Stimulated activated memory B cell treated with anti-CD40 and anti-IgM and Interleukin-4, amounts not matched to agents 10 μg/mL and 1 μg/mL and 100 μg/mL, for 72 hours (primary cell): Measurements from ENCODE around the gene CAB39.
"Not testable (repeated sequence)": the region's sequence is repeated elsewhere in the genome, so short reads cannot be mapped to it uniquely, and the experiment has no call there.

Source experiments
- ATAC-seq: fragments of 150-1000 bp; cut with Tn5 transposase; 2 replicates; pipeline ENCODE4 v1.10.0; 2021
- H3K27ac Mint-ChIP-seq: one replicate; pipeline ENCODE4 v1.8.0; 2022; ENCODE audit warnings: mild to moderate bottlenecking, mixed read lengths
- H3K27me3 Mint-ChIP-seq: one replicate; pipeline ENCODE4 v1.8.0; 2022; ENCODE audit warnings: mixed read lengths
- H3K36me3 Mint-ChIP-seq: one replicate; pipeline ENCODE4 v1.8.0; 2022; ENCODE audit warnings: mixed read lengths
- H3K4me1 Mint-ChIP-seq: one replicate; pipeline ENCODE4 v1.8.0; 2022; ENCODE audit warnings: mixed read lengths
- H3K4me3 Mint-ChIP-seq: one replicate; pipeline ENCODE4 v1.8.0; 2022; ENCODE audit warnings: mild to moderate bottlenecking, moderate library complexity, mixed read lengths
- H3K9me3 Mint-ChIP-seq: one replicate; pipeline ENCODE4 v1.8.0; 2022; ENCODE audit warnings: mixed read lengths

CAB39 gene

GRCh38 chr2:230695551-230695950, 17.1 kb upstream of the CAB39 start:
- no peak overlapping the region for H3K27ac Mint-ChIP-seq
- no peaks in the 10 kb centered on the region for H3K27me3 Mint-ChIP-seq
- ATAC-seq, result no peak
- H3K4me3 Mint-ChIP-seq, result no peak overlapping the region
- no peaks in the 10 kb centered on the region for H3K9me3 Mint-ChIP-seq
- H3K36me3 Mint-ChIP-seq, result no peaks in the 10 kb centered on the region
- peaks cover 8% of the 10 kb centered on the region for H3K4me1 Mint-ChIP-seq

- no peaks in the 10 kb centered on the region for H3K36me3 Mint-ChIP-seq
- H3K9me3 Mint-ChIP-seq, result no peaks in the 10 kb centered on the region
- peaks cover 8% of the 10 kb centered on the region for H3K4me1 Mint-ChIP-seq
- H3K4me3 Mint-ChIP-seq, result no peak overlapping the region
- no peak overlapping the region for H3K27ac Mint-ChIP-seq
- H3K27me3 Mint-ChIP-seq, result no peaks in the 10 kb centered on the region
- ATAC-seq, result no peak
Measured at GRCh38 chr2:230696670-230697069, 16.0 kb upstream of the CAB39 start.

- Mint-ChIP-seq H3K4me1 (peaks cover 8% of the 10 kb centered on the region), H3K27ac (no peak overlapping the region), H3K36me3 (peaks cover 4% of the 10 kb centered on the region), H3K9me3 (peaks cover 2% of the 10 kb centered on the region), H3K4me3 (no peak overlapping the region), H3K27me3 (no peaks in the 10 kb centered on the region)
- no peak for ATAC-seq
Measured at GRCh38 chr2:230697676-230698075, 15.0 kb upstream of the CAB39 start.

GRCh38 chr2:230698753-230699152, 13.9 kb upstream of the CAB39 start:
- H3K27ac Mint-ChIP-seq, ATAC-seq, H3K4me1 Mint-ChIP-seq: not testable (repeated sequence)

GRCh38 chr2:230700447-230700846, 12.2 kb upstream of the CAB39 start:
- Mint-ChIP-seq H3K4me1 (no peaks in the 10 kb centered on the region), H3K27me3 (no peaks in the 10 kb centered on the region), H3K27ac (no peak overlapping the region), H3K9me3 (peaks cover 8% of the 10 kb centered on the region), H3K36me3 (peaks cover 11% of the 10 kb centered on the region), H3K4me3 (no peak overlapping the region)
- ATAC-seq, result no peak

More at GRCh38 chr2:230698753-230699152, 13.9 kb upstream of the CAB39 start:
- not testable (repeated sequence) for H3K36me3 Mint-ChIP-seq, H3K9me3 Mint-ChIP-seq, H3K4me3 Mint-ChIP-seq, H3K27me3 Mint-ChIP-seq

DNA sequence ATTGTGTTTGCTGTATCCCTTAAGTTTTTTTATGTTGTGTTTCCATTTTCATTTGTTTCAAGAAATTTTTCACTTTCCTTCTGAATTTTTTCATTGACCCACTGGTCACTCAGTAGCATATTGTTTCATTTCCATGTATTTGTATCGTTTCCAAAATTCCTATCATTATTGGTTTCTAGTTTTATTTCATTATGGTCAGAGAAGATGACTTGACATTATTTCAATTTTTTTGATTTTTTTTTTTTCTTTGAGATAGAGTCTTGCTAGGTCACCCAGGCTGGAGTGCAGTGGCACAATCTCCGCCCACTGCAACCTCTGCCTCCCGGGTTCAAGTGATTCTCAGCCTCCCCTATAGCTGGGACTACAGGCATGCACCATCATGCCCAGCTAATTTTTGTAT, 11.3 kb upstream of the CAB39 start:
- Mint-ChIP-seq H3K4me1 (no peaks in the 10 kb centered on the region), H3K27me3 (no peaks in the 10 kb centered on the region), H3K27ac (no peak overlapping the region), H3K36me3 (peaks cover 11% of the 10 kb centered on the region), H3K9me3 (peaks cover 13% of the 10 kb centered on the region), H3K4me3 (no peak overlapping the region)
- ATAC-seq, result no peak

DNA sequence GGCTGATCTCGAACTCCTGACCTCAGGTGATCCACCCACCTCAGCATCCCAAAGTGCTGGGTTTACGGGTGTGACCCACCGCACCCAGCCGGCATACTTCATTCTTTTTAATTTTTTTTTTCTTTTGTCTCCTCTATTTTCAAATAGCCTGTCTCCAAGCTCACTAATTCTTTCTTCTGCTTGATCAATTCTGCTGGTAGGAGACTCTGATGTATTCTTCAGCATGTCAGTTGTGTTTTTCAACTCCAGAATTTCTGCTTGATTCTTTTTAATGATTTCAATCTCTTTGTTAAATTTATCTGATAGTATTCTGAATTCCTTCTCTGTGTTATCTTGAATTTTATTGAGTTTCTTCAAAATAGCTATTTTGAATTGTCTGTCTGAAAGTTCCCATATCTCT, 10.2 kb upstream of the CAB39 start:
- Mint-ChIP-seq H3K36me3 (peaks cover 11% of the 10 kb centered on the region), H3K9me3 (peaks cover 13% of the 10 kb centered on the region)
- ATAC-seq, H3K4me1 Mint-ChIP-seq, H3K27me3 Mint-ChIP-seq, H3K27ac Mint-ChIP-seq, H3K4me3 Mint-ChIP-seq: not testable (repeated sequence)

DNA sequence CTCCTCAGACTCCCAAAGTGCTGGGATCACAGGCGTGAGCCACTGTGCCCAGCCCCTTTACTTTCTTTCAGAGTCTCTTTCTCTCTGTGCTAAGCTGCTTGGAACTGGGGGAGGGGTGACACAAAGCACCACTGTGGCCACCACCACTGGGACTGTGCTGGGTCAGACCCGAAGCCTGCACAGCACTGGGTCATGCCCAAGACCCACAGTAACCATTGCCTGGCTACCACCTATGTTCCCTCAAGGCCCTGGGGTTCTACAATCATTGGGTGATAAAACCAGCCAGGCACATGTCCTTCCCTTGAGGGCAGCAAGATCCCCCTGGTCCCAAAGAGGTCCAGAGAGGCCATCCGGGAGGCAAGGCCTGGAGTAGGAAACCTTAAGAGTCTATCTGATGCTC, 9.1 kb upstream of the CAB39 start:
- no peak for ATAC-seq

DNA sequence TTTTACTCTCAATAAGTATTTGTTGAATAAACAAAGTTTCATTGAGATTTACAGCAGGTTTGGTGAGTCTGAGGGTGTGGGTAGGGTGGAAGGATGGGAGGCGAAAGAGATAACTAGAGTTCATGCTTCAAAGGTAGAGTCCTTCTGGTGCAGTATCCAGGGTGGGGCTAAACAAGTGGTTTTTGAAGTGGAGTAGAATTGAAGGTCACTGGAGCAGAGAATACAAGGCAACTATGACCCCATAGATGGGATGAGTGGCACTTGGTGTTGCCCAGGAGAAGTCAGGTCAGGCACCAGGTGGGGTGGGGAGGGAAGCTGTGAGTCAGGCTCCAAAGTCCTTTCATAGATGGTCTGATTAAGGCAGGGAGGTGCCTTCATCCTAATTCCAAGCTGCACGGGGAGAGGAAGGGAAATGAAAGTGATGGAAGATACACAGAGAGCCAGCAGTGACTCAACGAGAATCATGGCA, 6.6 kb upstream of the CAB39 start:
- H3K27me3 Mint-ChIP-seq, result no peaks in the 10 kb centered on the region
- H3K36me3 Mint-ChIP-seq, result peaks cover 11% of the 10 kb centered on the region
- H3K27ac Mint-ChIP-seq, result no peak overlapping the region
- no peak for ATAC-seq
- peaks cover 13% of the 10 kb centered on the region for H3K9me3 Mint-ChIP-seq
- no peaks in the 10 kb centered on the region for H3K4me1 Mint-ChIP-seq
- no peak overlapping the region for H3K4me3 Mint-ChIP-seq

More for the DNA sequence above, 9.1 kb upstream of the CAB39 start:
- Mint-ChIP-seq H3K4me1 (no peaks in the 10 kb centered on the region), H3K4me3 (no peak overlapping the region), H3K27me3 (no peaks in the 10 kb centered on the region), H3K27ac (no peak overlapping the region), H3K9me3 (peaks cover 13% of the 10 kb centered on the region), H3K36me3 (peaks cover 11% of the 10 kb centered on the region)

GRCh38 chr2:230706966-230707365, 5.7 kb upstream of the CAB39 start:
- peaks cover 9% of the 10 kb centered on the region for H3K4me1 Mint-ChIP-seq
- H3K27me3 Mint-ChIP-seq, result no peaks in the 10 kb centered on the region
- peaks cover 13% of the 10 kb centered on the region for H3K9me3 Mint-ChIP-seq
- H3K27ac Mint-ChIP-seq, result no peak overlapping the region
- no peak for ATAC-seq
- H3K4me3 Mint-ChIP-seq, result no peak overlapping the region
- H3K36me3 Mint-ChIP-seq, result peaks cover 11% of the 10 kb centered on the region

- peaks cover 16% of the 10 kb centered on the region for H3K4me1 Mint-ChIP-seq
- H3K4me3 Mint-ChIP-seq, result no peak overlapping the region
- H3K36me3 Mint-ChIP-seq, result peaks cover 4% of the 10 kb centered on the region
- ATAC-seq, result no peak
- peaks cover 9% of the 10 kb centered on the region for H3K9me3 Mint-ChIP-seq
- H3K27ac Mint-ChIP-seq, result no peak overlapping the region
- H3K27me3 Mint-ChIP-seq, result no peaks in the 10 kb centered on the region
Measured at GRCh38 chr2:230708204-230708603, 4.4 kb upstream of the CAB39 start.

GRCh38 chr2:230711224-230711623, 1.4 kb upstream of the CAB39 start:
- no peaks in the 10 kb centered on the region for H3K27me3 Mint-ChIP-seq
- no peak overlapping the region for H3K4me3 Mint-ChIP-seq
- peaks cover 11% of the 10 kb centered on the region for H3K36me3 Mint-ChIP-seq
- peaks cover 39% of the 10 kb centered on the region for H3K4me1 Mint-ChIP-seq
- H3K27ac Mint-ChIP-seq, result peak overlapping the region; percentile 87
- no peak for ATAC-seq
- H3K9me3 Mint-ChIP-seq, result no peaks in the 10 kb centered on the region

GRCh38 chr2:230713331-230714135, 891 bp downstream of the CAB39 start:
- H3K27me3 Mint-ChIP-seq, result no peaks in the 10 kb centered on the region
- H3K4me3 Mint-ChIP-seq, result peak overlapping the region; percentile 94
- H3K27ac Mint-ChIP-seq, result peak overlapping the region; percentile 87
- peaks cover 56% of the 10 kb centered on the region for H3K4me1 Mint-ChIP-seq
- ATAC-seq, result peak; percentile 47
- no peaks in the 10 kb centered on the region for H3K9me3 Mint-ChIP-seq
- H3K36me3 Mint-ChIP-seq, result peaks cover 11% of the 10 kb centered on the region

GRCh38 chr2:230714136-230714480, 1.5 kb downstream of the CAB39 start:
- Mint-ChIP-seq H3K4me3 (peak overlapping the region; percentile 94), H3K36me3 (peaks cover 11% of the 10 kb centered on the region), H3K9me3 (no peaks in the 10 kb centered on the region), H3K27me3 (no peaks in the 10 kb centered on the region), H3K27ac (peak overlapping the region; percentile 87), H3K4me1 (peaks cover 62% of the 10 kb centered on the region)
- ATAC-seq, result no peak

GRCh38 chr2:230715201-230715600, 2.6 kb downstream of the CAB39 start:
- Mint-ChIP-seq H3K4me1 (peaks cover 70% of the 10 kb centered on the region), H3K4me3 (peak overlapping the region; percentile 55), H3K27ac (peak overlapping the region; percentile 48), H3K9me3 (no peaks in the 10 kb centered on the region), H3K27me3 (no peaks in the 10 kb centered on the region), H3K36me3 (peaks cover 11% of the 10 kb centered on the region)
- no peak for ATAC-seq

DNA sequence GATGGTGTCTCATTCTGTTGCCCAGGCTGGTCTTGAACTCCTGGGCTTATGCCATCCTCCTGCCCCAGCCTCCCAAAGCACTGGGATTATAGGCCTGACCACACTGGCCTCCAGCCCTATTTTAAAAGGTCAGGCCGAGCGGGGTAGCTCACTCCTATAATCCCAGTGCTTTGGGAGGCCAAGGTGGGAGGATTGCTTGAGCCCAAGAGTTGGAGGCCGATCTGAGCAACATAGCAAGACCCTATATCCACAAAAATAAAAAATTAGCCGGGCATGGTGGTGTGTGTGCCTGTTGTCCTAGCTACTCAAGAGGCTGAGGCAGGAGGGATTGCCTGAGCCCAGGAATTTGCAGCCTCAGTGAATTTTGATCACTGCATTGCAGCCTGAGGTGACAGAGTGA, 3.9 kb downstream of the CAB39 start:
- Mint-ChIP-seq H3K36me3 (peaks cover 11% of the 10 kb centered on the region), H3K4me1 (peaks cover 78% of the 10 kb centered on the region), H3K4me3 (no peak overlapping the region), H3K9me3 (no peaks in the 10 kb centered on the region), H3K27me3 (no peaks in the 10 kb centered on the region), H3K27ac (no peak overlapping the region)
- no peak for ATAC-seq
